Left forelimb (tissue), 1 donor: ENCODE results near the gene HSCB.
"Not testable (repeated sequence)": the region's sequence is repeated elsewhere in the genome, so short reads cannot be mapped to it uniquely, and the experiment has no call there.

ENCODE experiments used
- DNase-seq: peaks from one replicate; pipeline ENCODE4 v3.0.0-alpha.2; 2018; ENCODE audit warnings: low spot score

The HSCB gene

GRCh38 chr22:28741785-28742561, at the start of gene HSCB, which contains the start of gene CHEK2:
Gene HSCB, plus strand, starts transcription at chr22:28742039. Its CDS starts 57 bp downstream, at chr22:28742096.
Gene CHEK2, minus strand, starts transcription at chr22:28741820. Its CDS starts 7,099 bp downstream, at chr22:28734721.
- peak; percentile 97 for DNase-seq

- DNase-seq, result not testable (repeated sequence)
Observed at GRCh38 chr22:28693041-28693760, 48.6 kb upstream of the HSCB start.

GRCh38 chr22:28702891-28703290, 38.9 kb upstream of the HSCB start:
- DNase-seq, result no peak

GRCh38 chr22:28703436-28703835, 38.4 kb upstream of the HSCB start:
- DNase-seq, result no peak

- no peak for DNase-seq
Observed at GRCh38 chr22:28706845-28707244, 35.0 kb upstream of the HSCB start.

- DNase-seq, result no peak
Observed at GRCh38 chr22:28710107-28710506, 31.7 kb upstream of the HSCB start.

- no peak for DNase-seq
Observed at GRCh38 chr22:28710576-28711191, 31.2 kb upstream of the HSCB start.

GRCh38 chr22:28711341-28711740, 30.5 kb upstream of the HSCB start:
- DNase-seq, result no peak

- no peak for DNase-seq
Observed at GRCh38 chr22:28711820-28712777, 29.7 kb upstream of the HSCB start.

GRCh38 chr22:28714043-28714628, 27.7 kb upstream of the HSCB start:
- no peak for DNase-seq

GRCh38 chr22:28715611-28716010, 26.2 kb upstream of the HSCB start:
- DNase-seq, result no peak

- DNase-seq, result no peak
Observed at GRCh38 chr22:28716686-28717085, 25.2 kb upstream of the HSCB start.

- DNase-seq, result no peak
Observed at GRCh38 chr22:28718044-28718443, 23.8 kb upstream of the HSCB start.

- DNase-seq, result no peak
Observed at GRCh38 chr22:28728002-28728401, 13.8 kb upstream of the HSCB start.

GRCh38 chr22:28728621-28729313, 13.1 kb upstream of the HSCB start:
- no peak for DNase-seq

- no peak for DNase-seq
Observed at GRCh38 chr22:28730179-28730578, 11.7 kb upstream of the HSCB start.

GRCh38 chr22:28734393-28734792, 7.4 kb upstream of the HSCB start:
- no peak for DNase-seq

GRCh38 chr22:28736301-28737155, 5.3 kb upstream of the HSCB start:
- DNase-seq, result no peak

- DNase-seq, result no peak
Observed at GRCh38 chr22:28737701-28738100, 4.1 kb upstream of the HSCB start.

- not testable (repeated sequence) for DNase-seq
Observed at GRCh38 chr22:28738876-28739275, 3.0 kb upstream of the HSCB start.
